ENCODE measurements around the gene TARM1. TPM values are rescaled to one million over a fixed set of nuclear protein-coding genes. Genes with fewer than 3 reads are reported as not detected.
"Not testable (repeated sequence)": the region's sequence is repeated elsewhere in the genome, so short reads cannot be mapped to it uniquely, and the experiment has no call there.

The TARM1 gene
- total RNA-seq, 2 donors from 2014 or later, result not detected

DNA sequence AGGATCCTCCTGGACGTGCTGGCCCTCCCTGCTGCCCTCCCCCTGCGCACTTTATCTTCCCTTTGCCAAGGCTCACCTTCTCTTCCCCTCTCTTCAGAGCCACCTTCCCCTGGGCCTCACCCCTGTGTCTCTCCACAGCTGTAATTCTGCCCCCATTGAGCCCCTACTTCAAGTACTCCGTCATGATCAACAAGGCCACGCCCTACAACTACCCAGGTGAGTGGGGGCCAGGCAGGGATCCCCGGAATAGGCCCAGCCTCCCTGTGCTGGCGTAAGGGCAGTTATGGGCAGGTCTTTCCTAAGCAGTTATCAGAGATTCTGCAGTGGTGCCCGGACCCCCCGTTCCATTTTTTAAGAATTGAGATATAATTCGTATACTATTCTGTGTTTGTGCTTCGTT, 24.6 kb upstream of the TARM1 start:
- Histone ChIP-seq H3K9me3 (no peaks in the 10 kb centered on the region), H3K27ac (no peak overlapping the region), H3K36me3 (peaks cover 40% of the 10 kb centered on the region), H3K4me3 (no peak overlapping the region), H3K27me3 (replicated peaks; ENCODE audit: insufficient read depth) (no peaks in the 10 kb centered on the region), H3K4me1 (ENCODE audit: control insufficient read depth in 1 of 2, low read depth in 2 of 2) (peaks cover 7 to 13% of the 10 kb centered on the region in 2 donors)
- TF ChIP-seq, protein P1, sequence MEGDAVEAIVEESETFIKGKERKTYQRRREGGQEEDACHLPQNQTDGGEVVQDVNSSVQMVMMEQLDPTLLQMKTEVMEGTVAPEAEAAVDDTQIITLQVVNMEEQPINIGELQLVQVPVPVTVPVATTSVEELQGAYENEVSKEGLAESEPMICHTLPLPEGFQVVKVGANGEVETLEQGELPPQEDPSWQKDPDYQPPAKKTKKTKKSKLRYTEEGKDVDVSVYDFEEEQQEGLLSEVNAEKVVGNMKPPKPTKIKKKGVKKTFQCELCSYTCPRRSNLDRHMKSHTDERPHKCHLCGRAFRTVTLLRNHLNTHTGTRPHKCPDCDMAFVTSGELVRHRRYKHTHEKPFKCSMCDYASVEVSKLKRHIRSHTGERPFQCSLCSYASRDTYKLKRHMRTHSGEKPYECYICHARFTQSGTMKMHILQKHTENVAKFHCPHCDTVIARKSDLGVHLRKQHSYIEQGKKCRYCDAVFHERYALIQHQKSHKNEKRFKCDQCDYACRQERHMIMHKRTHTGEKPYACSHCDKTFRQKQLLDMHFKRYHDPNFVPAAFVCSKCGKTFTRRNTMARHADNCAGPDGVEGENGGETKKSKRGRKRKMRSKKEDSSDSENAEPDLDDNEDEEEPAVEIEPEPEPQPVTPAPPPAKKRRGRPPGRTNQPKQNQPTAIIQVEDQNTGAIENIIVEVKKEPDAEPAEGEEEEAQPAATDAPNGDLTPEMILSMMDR (IDR thresholded peaks at IDR 0.05), result no peak
- DNase-seq (ENCODE audit: low spot score) (no peak), ATAC-seq (ENCODE audit: insufficient number of reproducible peaks, low FRiP score, low read depth) (no peak)

DNA sequence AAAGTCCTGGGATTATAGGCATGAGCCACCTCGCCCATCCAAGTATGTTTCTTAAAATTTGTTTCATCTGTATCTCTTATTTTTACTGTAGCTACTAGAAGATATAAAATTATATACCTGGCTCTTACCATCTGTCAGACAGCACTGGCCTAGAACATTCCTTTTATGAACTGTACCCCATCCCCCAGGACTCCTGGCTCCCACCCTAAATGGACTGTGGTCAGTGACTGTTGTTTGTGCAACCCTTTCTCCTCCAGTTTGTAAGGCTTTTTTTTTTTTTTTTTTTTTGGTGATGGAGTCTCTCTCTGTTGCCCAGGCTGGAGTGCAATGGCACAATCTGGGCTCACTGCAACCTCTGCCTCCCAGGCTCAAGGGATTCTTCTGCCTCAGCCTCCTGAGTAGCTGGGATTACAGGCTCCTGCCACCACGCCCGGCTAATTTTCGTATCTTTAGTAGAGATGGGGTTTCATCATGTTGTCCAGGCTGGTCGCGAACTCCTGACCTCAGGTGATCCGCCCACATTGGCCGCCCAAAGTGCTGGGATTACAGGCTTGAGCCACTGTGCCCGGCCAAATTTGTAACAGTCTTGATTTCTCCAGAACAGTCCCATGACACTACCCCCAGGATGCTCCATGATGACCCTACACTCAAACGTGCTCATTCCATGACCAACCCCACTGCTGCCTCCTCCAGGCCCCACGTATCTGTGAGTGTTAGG, 24.0 kb upstream of the TARM1 start:
- Histone ChIP-seq H3K4me1 (ENCODE audit: control insufficient read depth in 1 of 2, low read depth in 2 of 2) (peaks cover 7 to 13% of the 10 kb centered on the region in 2 donors), H3K4me3 (no peak overlapping the region), H3K27ac (no peak overlapping the region), H3K36me3 (peaks cover 35% of the 10 kb centered on the region), H3K9me3 (no peaks in the 10 kb centered on the region), H3K27me3 (replicated peaks; ENCODE audit: insufficient read depth) (no peaks in the 10 kb centered on the region)
- ATAC-seq (ENCODE audit: insufficient number of reproducible peaks, low FRiP score, low read depth) (no peak), DNase-seq (ENCODE audit: low spot score) (no peak)
- TF ChIP-seq, protein P1 (IDR thresholded peaks at IDR 0.05), result no peak

DNA sequence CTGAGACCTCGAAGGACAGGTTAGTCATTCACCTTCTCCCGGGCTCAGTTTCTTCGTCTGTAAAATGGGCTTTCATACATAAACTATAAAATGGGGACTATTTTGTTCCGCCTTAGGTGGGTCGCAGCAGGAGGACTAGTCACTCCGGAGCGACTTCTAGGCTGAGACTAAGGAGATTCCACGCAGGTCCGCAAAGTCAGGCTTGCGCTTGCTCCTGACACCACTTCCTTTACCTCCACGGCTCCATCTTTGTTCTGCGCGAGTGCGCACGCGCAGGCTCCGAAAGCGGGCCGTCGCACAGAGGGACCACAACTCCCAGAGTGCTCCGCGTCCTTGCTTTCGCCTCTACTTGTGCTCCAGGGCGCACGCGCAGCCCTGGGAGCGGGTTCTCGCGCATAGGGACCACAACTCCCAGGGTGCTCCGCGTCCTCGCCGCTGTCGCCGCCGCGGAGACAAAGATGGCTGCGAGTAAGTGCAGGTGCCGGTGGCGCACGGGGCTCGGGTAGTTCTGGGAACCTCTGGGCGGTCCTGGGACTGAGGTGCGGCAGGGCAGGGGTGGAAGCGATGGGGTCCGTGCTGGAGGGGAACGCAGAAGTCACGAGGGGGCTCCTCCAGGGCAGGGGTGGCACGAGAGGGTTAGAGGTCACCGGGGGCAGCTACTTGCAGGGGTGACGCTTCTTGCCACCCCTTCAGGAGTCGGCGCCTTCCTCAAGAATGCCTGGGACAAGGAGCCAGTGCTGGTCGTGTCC, 21.4 kb upstream of the TARM1 start, which contains the start of gene NDUFA3:
Gene NDUFA3, plus strand, starts transcription at position 435 of the 749 bp plus-strand sequence. Its CDS starts 24 bp downstream, at position 459.
- DNase-seq (ENCODE audit: low spot score) (peak; percentile 89), ATAC-seq (ENCODE audit: insufficient number of reproducible peaks, low FRiP score, low read depth) (peak; percentile 86)
- peaks cover 13% of the 10 kb centered on the region for H3K36me3 ChIP-seq
- peak within 1 kb of the TSS; percentile 23 to 54 for H3K27ac ChIP-seq
- peaks cover 7 to 13% of the 10 kb centered on the region in 2 donors for H3K4me1 ChIP-seq (ENCODE audit: control insufficient read depth in 1 of 2, low read depth in 2 of 2)
- peak within 1 kb of the TSS; percentile 97 for H3K4me3 ChIP-seq
- no peaks in the 10 kb centered on the region for H3K9me3 ChIP-seq
- TF ChIP-seq, protein P1 (IDR thresholded peaks at IDR 0.05), result no peak
- H3K27me3 ChIP-seq (replicated peaks; ENCODE audit: insufficient read depth), result no peaks in the 10 kb centered on the region

DNA sequence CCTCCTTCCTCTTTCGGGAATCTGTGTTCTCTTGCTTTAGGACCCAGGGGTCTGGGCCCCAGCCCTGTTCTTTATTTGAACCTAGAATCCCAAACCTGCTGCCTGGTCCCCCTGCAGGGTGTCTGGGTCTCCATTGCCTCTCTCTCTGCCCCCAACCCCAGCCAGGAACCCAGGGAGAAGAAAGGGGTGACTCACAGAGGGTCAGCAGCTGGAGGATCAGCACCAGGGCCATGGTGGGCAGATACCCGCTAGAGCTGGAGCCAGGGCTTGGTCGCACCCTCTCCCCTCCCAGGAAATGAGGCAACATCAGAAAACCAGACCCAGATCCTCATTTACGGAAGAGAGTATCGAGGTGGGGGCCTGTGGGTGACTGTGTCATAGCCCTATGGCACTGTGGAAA, 19.4 kb upstream of the TARM1 start, which contains the start of gene OSCAR:
Gene OSCAR, minus strand, starts transcription at position 243 of the 400 bp plus-strand sequence. Its CDS starts 11 bp downstream, at position 232.
- Histone ChIP-seq H3K9me3 (no peaks in the 10 kb centered on the region), H3K4me3 (peak within 1 kb of the TSS; percentile 52), H3K36me3 (peaks cover 2% of the 10 kb centered on the region), H3K27me3 (replicated peaks; ENCODE audit: insufficient read depth) (no peaks in the 10 kb centered on the region), H3K27ac (no peak within 1 kb of the TSS), H3K4me1 (ENCODE audit: control insufficient read depth in 1 of 2, low read depth in 2 of 2) (peaks cover 11 to 21% of the 10 kb centered on the region in 2 donors)
- no peak for ATAC-seq (ENCODE audit: insufficient number of reproducible peaks, low FRiP score, low read depth)
- TF ChIP-seq, protein P1 (IDR thresholded peaks at IDR 0.05), result no peak
- no peak for DNase-seq (ENCODE audit: low spot score)

DNA sequence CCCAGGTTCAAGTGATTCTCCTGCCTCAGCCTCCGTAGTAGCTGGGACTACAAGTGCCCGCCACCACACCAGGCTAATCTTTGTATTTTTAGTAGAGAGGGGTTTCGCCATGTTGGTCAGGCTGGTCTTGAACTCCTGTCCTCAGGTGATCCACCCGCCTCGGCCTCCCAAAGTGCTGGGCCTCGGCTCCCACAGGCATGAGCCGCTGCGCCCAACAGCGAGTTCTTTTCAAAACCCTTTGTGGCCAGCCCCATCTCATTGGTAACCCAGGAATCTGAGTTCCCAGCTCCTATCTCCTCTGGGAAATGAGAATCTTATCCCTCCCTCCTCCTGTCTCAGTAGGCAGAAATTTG, 18.7 kb upstream of the TARM1 start:
- H3K36me3 ChIP-seq; ATAC-seq (ENCODE audit: insufficient number of reproducible peaks, low FRiP score, low read depth); H3K9me3 ChIP-seq; H3K27me3 ChIP-seq (replicated peaks; ENCODE audit: insufficient read depth); DNase-seq (ENCODE audit: low spot score); H3K27ac ChIP-seq: not testable (repeated sequence)
- Histone ChIP-seq H3K4me3 (peak overlapping the region; percentile 52), H3K4me1 (ENCODE audit: control insufficient read depth in 1 of 2, low read depth in 2 of 2) (peaks cover 13 to 25% of the 10 kb centered on the region in 2 donors)

All from thoracic aorta (tissue), 2 donors.